Bronchial epithelial cell (primary cell): Measurements from ENCODE around the gene OR10K2. TPM values are rescaled to one million over a fixed set of nuclear protein-coding genes. Genes with fewer than 3 reads are reported as not detected.

Experiments used
- DNase-seq: peaks from one replicate; pipeline ENCODE4 v3.0.0-alpha.2; 2010; ENCODE audit warnings: low read depth
- FAIRE-seq: peaks from 2 replicates; lab custom pipeline; 2011; peaks lifted over from hg19 to GRCh38; lab: Jason Lieb, UNC
- H3K27me3 ChIP-seq: 2 replicates; pipeline ENCODE4 v1.5.1; 2011; ENCODE audit warnings: low read length; ENCODE audit not compliant: control insufficient read depth, insufficient read depth
- H3K36me3 ChIP-seq: 2 replicates; pipeline ENCODE4 v1.5.1; 2011; ENCODE audit warnings: low read length; ENCODE audit not compliant: control insufficient read depth, insufficient read depth
- H3K4me3 ChIP-seq: 2 replicates; pipeline ENCODE4 v1.5.1; 2011; ENCODE audit warnings: mild to moderate bottlenecking, low read depth, low read length, control low read depth
- total RNA-seq: library from RNA; depleted of rRNA; stranded (reverse); fragments of >200 nt; gene quantifications from 2 replicates; pipeline ENCODE4 v1.2.1, GENCODE V29; 2014
- TF ChIP-seq, protein P1 (sequence below): IDR thresholded peaks from 2 replicates; pipeline ENCODE4 v1.5.1; 2011; ENCODE audit warnings: mild to moderate bottlenecking, moderate library complexity, low read length, control low read depth, inconsistent platforms; ENCODE audit not compliant: insufficient read depth, severe bottlenecking

Gene OR10K2, protein sequence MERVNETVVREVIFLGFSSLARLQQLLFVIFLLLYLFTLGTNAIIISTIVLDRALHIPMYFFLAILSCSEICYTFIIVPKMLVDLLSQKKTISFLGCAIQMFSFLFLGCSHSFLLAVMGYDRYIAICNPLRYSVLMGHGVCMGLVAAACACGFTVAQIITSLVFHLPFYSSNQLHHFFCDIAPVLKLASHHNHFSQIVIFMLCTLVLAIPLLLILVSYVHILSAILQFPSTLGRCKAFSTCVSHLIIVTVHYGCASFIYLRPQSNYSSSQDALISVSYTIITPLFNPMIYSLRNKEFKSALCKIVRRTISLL
- not detected in 2 replicates for total RNA-seq

DNA sequence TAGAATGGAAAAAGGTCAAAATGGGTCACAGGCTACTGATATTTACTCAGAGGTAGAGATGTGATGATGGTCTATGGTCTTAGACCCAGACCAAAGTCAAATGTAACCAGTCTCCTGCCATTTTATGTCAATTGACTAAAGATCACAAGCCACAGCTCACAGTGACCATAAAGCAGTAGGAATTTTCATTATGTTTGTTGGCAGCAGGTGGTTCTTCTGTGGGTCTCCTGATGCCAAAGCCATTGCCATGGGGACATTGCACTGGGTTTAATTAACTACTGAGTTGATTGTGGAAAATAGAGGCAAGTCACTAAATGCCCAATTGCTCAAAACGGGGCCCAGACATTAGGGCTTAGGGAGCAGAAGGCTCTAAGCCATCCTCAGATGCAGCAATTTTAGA is at the start of gene OR10K2:
TSS of gene OR10K2 (minus strand) at position 101 of the 400 bp plus-strand sequence. CDS start 5,371 bp downstream, outside the sequence.
- TF ChIP-seq, protein P1, sequence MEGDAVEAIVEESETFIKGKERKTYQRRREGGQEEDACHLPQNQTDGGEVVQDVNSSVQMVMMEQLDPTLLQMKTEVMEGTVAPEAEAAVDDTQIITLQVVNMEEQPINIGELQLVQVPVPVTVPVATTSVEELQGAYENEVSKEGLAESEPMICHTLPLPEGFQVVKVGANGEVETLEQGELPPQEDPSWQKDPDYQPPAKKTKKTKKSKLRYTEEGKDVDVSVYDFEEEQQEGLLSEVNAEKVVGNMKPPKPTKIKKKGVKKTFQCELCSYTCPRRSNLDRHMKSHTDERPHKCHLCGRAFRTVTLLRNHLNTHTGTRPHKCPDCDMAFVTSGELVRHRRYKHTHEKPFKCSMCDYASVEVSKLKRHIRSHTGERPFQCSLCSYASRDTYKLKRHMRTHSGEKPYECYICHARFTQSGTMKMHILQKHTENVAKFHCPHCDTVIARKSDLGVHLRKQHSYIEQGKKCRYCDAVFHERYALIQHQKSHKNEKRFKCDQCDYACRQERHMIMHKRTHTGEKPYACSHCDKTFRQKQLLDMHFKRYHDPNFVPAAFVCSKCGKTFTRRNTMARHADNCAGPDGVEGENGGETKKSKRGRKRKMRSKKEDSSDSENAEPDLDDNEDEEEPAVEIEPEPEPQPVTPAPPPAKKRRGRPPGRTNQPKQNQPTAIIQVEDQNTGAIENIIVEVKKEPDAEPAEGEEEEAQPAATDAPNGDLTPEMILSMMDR = no peak
- FAIRE-seq (no peak), DNase-seq (no peak)
- H3K27me3 ChIP-seq = no peaks in the 10 kb centered on the region
- no peaks in the 10 kb centered on the region for H3K36me3 ChIP-seq
- H3K4me3 ChIP-seq = no peak within 1 kb of the TSS

DNA sequence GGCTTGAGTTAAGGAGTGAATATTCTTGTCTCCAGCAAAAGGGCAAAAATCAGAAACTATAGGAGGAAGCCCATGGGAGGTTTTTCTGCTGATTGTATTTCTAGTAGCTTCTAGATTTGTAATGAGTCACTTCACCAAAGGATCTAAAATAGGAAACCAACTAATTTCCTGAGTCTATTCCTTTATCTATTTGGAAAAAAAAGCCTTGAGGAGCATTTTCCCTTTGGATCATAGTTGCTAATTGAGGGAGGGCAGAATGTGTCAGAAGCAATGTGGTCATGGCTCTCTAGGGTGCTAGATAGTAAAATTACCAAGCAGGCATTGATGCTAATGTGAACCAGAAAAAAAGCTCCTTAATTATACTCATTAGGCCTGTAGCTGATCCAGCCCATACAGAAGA is 45.9 kb upstream of the OR10K2 start, which contains the start of gene OR10R2:
TSS of gene OR10R2 (plus strand) at position 301 of the 400 bp plus-strand sequence. CDS start 106 bp downstream, outside the sequence.
- TF ChIP-seq, protein P1 = no peak
- no peak for FAIRE-seq

DNA sequence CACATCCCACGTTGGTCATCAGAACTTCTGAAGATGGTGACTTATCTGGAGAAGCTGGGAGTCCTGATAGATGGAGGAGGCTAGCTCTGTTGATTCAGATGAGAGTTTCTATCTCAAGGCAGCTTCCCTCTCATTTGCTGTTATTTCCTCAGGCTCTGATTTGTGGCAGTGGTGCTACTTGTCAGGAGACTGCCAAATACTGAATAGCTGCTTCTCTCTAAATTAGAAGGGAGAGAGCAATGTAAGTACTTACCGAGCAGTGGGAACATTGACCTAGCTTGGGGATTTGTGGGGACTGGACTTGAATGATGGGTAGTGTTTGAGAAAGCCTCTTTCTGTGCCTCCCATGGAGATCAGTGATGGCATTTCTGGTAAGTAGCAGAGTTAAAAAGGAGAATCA is 35.5 kb upstream of the OR10K2 start, which contains the start of gene OR10K1:
TSS of gene OR10K1 (plus strand) at position 301 of the 400 bp plus-strand sequence. CDS start 3,728 bp downstream, outside the sequence.
- TF ChIP-seq, protein P1 = no peak
- Histone ChIP-seq H3K4me3 (no peak within 1 kb of the TSS), H3K27me3 (no peaks in the 10 kb centered on the region), H3K36me3 (no peaks in the 10 kb centered on the region)
- DNase-seq (no peak), FAIRE-seq (no peak)

More for the DNA sequence above, 45.9 kb upstream of the OR10K2 start, which contains the start of gene OR10R2:
- DNase-seq = no peak
- Histone ChIP-seq H3K36me3 (no peaks in the 10 kb centered on the region), H3K27me3 (no peaks in the 10 kb centered on the region), H3K4me3 (no peak within 1 kb of the TSS)

DNA sequence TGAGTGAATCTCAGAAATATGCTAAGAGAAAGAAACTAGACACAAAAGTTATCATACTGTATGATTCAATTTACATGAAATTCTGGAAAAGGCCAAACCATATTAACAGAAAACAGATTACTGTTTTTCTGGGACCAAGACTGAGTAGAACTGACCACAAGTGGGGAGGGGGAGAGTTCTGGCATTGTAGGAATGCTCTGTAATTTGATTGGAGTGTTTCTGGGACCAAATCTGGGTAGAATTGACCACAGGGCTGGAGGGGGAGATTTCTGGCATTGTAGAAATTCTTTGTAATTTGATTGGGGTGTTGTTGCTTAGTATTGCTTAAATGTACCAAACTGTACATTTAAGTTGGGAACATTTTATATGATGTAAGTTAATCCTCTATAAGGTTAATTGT is 32.2 kb upstream of the OR10K2 start:
- no peak overlapping the region for H3K4me3 ChIP-seq
- DNase-seq = no peak
- no peaks in the 10 kb centered on the region for H3K36me3 ChIP-seq
- TF ChIP-seq, protein P1 = no peak
- FAIRE-seq = no peak
- H3K27me3 ChIP-seq = no peaks in the 10 kb centered on the region

DNA sequence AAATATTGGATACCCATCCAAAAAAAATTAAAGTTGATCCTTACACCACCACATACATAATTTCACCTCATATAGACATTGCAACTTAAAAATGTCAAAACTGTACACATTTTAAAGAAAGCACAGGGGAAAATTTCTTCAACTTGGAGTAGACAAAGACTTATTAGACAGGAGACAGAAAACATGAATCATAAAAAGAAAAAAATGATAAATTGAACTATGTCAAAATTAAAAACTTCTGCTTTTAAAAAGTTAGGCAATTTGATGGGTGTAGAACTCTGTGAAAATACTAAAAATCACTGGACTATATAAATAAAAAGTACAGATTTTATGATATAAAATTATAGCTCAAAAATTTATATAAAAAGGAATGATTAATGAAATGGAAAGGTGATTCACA is 31.2 kb upstream of the OR10K2 start:
- H3K4me3 ChIP-seq = no peak overlapping the region
- DNase-seq (no peak), FAIRE-seq (no peak)
- TF ChIP-seq, protein P1 = no peak
- no peaks in the 10 kb centered on the region for H3K27me3 ChIP-seq
- H3K36me3 ChIP-seq = no peaks in the 10 kb centered on the region
